DMS79 treated with DMSO at 0.1 percent for 48 hours (cell line): ENCODE data around the gene ECHDC3.
A peak's percentile ranks its signal among the peaks of the same experiment; 100 is the strongest.
"Not testable (repeated sequence)": the region's sequence is repeated elsewhere in the genome, so short reads cannot be mapped to it uniquely, and the experiment has no call there.

Source experiments
- DNase-seq: peaks from one replicate; lab custom pipeline; 2025; lab: John Stamatoyannopoulos, UW

Gene ECHDC3

DNA sequence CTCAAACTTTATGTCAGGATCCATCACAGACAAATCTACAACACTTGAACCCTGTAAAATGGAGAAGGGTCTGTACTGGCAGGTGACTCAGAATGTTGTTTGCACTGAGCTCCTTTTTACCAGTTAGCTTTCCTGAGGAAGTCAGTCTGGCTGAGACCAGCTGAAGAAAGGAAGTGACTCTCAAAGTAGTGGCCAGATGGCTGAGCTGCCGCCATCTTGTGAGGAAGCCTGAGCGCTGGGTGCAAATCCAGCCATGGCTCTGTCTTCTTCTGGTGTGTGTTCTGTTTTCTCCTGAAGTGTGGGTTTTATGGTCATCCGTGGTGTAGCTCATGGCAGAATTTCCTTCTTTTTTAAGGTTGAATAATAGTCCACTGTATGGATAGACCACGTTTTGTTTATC lies 25.5 kb upstream of the ECHDC3 start:
- no peak for DNase-seq

DNA sequence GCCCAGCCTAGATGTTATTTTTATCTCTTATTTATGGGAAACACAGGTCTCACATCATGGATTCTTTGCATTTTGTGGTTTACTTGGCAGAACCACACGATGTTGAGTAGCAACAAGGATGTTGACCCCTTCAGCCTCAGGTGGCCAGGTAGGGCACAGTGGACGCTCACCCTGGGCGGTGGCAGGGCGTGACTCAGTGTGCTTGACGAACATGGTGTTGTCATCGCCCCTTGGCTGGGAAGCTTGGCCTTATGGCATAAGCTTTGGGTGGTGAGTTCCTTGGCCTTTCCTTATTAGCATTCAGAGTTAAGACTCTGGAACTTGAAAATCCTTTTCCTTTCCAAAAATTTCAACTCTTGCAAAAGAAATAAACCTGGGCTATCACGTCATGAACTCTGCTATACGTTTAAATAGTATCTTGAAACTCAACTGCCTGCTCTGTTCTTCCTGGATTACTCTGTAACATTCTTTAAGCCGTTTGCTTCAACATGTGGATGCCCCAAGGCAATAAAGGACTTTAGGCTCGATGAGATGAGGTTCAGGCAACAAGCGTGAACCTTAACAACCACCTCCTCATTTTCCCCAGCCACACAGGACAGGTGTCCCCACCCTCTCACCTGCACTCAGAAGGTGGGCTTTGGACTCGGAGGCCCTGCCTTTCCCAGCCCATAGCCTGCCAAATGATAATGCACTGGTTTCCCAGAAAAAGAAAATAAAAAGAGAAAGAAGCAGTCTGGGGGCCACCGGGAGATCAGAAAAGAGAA lies 22.5 kb upstream of the ECHDC3 start:
- DNase-seq: no peak

DNA sequence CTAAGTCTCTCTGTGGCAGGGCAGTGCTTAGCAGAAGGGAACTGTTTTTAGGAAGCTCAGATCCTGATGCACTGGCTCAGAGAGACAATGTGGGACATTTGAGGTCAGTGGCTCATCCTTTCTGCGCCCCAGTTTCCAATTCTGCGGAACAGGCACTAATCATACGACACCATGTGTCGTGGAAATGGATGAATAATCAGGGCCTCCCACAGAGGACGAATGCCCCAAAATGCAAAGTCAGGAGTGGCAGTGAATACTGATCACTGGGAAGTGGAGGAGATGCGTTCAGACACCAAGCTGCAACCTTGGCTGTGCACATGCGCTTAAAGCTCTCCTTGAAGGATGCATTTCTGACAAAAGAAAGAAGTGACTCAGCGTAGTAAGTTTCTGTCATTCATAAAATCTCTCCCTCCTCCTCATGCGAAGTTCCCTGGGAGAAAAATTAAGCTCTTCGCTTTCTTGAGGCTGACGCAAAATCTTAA lies 21.9 kb upstream of the ECHDC3 start:
- DNase-seq: no peak

DNA sequence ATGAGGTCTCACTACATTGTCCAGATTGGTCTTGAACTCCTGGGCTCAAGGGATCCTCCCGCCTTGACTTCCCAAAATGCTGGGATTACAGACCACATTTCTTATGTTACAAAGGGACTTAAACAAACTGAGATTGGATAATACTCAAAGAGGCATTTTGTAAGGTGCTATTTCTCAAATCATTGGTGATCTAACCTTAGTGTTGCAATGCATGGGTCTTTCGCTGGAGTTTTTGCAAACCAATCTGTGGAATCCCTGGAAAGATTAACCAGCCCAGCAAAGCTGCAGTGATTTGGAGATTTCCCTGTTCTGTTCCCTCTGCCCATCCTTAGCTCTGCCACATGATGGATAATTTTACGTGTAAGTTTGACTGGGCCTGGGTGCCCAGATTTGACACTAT lies 20.4 kb upstream of the ECHDC3 start:
- DNase-seq: no peak

DNA sequence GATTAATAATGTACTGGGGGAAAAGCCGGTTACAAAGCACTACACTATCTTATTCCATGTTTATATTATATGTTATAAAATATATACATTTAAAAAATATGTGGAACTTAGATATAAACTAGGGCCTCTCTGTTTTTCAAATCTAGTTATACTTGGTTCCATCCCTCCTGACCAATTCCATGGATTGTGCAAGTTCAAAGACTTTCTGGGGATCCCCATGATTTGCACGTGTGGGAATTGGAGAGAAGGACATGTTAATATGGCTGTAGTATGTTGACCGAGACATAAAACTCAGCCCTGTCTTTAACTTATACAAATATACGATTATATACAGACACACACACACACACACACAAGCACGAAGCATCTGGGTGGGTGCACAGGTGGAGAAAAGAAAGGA lies 18.8 kb upstream of the ECHDC3 start:
- DNase-seq: no peak

DNA sequence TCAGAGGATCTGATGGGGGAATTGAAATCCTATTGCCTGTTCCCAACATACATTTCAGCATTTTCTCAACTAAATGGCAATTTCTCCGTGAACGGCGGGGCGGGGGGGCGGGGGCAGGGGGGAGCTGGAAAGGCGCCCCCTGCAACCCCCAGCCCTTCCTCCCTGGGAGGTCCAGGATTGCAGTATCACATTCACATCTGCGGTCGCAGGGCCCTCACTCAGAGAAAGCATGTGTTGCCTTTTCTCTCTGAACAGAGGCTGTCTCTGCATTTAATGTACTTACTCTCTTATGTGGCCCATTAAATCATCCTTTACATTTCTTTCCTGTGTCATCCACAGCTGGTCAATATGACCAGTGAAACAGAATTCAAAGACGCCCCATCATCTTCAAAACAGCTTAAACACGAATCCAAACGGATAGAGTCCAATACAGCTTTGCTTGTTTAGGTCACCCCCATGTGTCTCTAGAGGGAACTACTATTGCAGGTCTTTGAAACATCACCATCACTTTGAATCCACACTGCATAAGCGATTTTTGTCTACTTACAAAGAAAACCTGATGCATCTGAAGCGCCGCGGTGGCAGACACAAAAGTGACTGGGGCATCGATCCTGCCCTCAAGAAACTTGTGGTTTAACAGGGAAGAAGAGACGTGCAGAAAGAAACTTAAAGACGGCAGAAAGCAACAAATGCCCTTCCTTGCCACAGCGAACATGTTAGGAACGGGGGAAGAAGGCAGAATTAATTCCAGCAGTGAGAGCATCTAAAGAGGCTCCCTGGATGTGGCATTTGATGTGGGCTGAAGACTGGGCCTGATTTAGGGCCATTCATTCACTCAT lies 17.0 kb upstream of the ECHDC3 start:
- peak; percentile 9 for DNase-seq

DNA sequence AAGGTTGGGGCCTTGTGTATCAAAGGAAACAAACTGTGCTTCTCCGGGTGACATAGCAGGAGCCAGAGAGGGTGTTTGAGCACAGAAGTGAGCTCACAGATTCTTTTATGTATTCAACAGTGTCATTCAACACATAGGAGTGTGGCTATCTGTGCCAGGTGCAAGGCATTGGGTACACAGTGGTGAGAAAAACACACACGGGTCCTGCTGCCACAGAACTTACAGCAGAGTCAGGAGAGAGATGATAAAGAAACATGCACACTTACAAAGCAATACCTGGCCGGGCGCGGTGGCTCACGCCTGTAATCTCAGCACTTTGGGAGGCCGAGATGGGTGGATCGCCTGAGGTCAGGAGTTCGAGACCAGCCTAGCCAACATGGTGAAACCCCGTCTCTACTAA lies 16.3 kb upstream of the ECHDC3 start:
- DNase-seq: no peak

DNA sequence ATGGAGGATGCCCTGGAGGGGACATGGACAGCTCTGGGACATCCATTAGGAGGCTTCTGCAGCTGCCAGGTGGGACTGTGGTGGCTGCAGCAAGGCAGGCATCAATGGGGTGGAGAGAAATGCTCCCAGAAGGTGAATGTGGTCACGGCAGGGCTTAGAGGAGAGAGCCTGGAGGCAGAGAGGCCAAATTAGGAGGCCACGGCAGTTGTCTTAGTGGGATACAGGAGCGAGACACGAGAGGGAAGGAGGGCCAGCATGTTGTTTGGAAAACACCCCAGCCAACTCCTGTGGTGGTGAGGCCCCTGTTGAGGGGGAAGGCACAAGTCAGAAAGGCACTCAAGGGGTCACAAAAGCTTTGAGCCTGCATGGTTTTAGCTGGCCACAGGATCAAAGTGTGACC lies 14.6 kb upstream of the ECHDC3 start:
- DNase-seq: no peak

DNA sequence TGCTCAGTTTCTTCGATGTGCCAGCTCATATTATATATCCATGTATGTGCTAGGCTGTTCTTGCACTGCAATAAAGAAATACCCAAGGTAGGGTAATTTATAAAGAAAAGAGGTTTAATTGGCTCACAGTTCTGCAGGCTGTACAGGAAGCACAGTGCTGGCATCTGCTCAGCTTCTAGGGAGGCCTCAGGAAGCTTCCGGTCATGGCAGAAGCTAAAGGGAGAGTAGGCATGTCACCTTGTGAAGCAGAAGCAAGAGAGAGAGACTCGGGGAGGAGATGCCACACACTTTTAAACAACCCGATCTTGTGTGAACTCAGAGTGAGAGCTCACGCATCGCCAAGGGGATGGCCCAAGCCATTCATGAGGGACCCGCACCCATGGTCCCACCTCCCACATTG lies 13.8 kb upstream of the ECHDC3 start:
- no peak for DNase-seq

DNA sequence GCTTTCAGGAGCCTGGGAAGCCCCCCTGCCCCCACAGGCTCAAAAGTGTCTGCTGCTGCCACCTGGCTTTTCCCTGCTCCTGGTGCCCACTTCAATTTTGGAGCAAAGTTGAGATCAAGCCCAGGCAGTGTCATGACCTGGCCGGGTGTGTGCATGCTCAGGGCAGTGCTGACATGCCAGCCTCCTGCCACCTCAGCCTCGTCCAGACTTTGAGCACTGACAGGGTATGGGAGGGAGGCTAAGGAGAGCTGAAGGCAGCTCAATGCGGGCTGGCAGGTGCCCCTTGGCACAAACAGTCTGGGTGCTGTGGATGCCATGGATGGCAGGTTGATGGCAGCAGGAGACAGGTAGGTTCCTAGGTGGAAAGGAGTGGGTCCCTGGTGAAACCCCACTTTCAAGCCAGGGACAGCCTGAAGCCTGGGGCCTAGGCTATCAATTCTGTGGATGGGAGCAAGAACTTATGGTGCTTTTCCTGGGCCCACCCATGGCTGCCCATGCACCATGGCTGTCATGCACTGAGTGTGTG lies 12.3 kb upstream of the ECHDC3 start:
- DNase-seq: no peak

DNA sequence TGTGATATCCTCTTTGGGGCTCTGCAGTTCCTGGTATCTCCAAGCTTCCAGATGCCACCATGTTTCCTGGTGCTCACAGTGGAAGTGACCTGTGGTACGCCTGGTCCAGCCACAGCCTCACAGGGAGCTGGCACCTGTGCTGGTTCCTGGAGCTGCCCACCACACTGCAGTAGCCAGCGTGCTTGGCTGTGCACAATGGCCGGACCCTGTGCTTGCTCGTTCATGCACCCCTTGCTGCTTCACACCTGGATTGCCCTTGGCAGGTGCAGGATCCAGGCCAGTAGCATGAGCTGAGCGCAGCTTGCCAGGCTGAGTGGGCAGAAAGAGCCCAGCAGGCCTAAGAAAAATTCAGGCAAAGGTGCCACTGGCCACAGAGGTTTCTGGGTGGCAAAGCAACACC lies 11.4 kb upstream of the ECHDC3 start:
- no peak for DNase-seq

DNA sequence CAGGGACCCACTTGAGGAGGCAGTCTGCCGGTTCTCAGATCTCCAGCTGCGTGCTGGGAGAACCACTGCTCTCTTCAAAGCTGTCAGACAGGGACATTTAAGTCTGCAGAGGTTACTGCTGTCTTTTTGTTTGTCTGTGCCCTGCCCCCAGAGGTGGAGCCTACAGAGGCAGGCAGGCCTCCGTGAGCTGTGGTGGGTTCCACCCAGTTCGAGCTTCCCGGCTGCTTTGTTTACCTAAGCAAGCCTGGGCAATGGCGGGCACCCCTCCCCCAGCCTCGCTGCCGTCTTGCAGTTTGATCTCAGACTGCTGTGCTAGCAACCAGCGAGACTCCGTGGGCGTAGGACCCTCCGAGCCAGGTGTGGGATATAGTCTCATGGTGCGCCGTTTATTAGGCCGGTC lies 5.4 kb upstream of the ECHDC3 start:
- DNase-seq: not testable (repeated sequence)

DNA sequence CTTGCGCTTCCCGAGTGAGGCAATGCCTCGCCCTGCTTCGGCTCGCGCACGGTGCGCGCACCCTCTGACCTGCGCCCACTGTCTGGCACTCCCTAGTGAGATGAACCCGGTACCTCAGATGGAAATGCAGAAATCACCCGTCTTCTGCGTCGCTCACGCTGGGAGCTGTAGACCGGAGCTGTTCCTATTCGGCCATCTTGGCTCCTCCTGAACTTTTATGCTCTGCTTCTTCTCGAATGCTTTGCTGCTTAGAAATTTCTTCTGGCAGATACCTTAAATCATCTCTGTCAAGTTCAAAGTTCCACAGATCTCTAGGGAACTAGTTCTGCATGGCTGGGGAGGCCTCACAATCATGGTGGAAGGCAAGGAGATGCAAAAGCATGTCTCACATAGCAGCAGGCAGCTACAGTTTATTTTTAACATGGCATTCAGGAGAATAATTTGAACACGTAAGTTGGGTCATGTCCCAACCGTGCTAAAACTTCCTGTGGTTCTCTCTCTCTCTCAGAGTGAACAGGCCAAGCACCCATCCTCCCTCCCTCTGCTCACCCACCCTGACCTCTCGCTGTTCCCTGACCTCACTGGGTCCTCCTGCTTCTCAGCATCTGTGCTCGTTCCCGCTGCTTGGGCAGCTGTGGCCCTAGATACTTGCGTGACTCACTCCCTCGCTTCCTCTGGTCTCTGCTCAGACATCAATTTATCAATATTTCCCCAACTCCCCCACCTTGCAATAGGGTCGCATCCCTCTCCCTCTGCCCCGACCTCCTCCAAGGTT lies 4.7 kb upstream of the ECHDC3 start:
- not testable (repeated sequence) for DNase-seq

DNA sequence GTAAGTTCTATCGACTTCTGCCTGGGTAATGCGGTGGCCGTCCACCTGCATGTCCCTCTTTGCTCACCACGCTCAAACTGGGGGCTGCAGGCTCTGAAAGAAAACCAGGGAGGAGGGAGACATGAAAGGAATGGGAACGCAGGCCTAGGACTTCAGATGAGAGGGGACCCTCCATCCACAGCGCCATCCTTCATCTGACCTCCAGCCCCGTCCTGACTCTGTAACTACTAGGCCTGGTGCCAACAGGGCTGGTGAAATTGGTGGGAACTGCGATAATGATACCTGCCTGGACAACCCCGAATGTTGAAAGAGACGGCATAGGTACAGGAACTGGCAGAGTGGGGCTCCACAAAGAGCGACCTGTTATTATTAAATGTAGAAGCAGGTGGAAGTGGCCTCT lies 1.3 kb upstream of the ECHDC3 start:
- DNase-seq: no peak

DNA sequence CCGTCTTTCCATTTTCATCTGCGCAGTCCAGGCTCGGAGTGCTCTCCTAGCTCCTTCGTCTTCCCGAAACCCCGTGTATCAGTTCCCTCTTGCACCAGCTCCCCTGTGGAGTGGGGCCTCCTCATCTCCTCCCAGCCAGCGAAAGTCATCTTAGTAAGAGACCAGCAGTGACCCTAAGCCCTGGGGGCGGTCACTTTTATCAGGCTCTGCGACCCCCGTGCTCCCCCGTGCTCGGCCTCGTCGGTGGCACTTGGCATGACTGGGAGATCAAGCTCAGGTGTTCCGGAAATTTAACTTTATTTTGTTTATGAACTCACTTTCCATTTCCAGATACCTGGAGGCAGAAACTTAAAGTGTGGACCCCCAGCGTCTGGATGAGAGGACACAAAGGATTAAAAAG lies 574 bp upstream of the ECHDC3 start:
- no peak for DNase-seq

DNA sequence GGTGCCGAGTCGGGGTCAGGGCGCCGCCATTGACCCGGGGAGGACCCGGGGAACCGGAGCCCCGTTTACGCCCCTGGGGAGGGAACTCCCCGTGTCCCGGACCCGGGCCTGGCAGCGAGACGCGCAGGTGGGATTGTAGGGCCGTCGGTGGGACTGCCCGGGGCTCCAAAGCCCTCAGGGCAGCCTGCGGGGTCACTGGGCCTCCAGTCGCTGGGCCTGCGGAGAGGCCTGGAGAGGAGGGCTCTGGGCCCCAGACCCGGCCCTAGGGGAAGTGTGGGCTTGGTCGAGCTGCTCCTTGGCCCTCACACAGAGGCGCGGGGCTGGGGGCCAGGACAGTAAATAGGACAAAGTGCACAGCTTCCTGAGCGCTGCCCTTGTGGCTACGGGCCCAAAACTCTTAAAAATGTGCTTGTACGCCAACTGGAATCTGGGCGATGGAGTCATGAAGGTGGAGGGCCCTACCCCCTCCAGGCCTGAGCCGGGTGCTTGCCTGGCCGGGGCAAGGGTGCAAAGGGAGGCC lies 657 bp downstream of the ECHDC3 start:
- DNase-seq: no peak

DNA sequence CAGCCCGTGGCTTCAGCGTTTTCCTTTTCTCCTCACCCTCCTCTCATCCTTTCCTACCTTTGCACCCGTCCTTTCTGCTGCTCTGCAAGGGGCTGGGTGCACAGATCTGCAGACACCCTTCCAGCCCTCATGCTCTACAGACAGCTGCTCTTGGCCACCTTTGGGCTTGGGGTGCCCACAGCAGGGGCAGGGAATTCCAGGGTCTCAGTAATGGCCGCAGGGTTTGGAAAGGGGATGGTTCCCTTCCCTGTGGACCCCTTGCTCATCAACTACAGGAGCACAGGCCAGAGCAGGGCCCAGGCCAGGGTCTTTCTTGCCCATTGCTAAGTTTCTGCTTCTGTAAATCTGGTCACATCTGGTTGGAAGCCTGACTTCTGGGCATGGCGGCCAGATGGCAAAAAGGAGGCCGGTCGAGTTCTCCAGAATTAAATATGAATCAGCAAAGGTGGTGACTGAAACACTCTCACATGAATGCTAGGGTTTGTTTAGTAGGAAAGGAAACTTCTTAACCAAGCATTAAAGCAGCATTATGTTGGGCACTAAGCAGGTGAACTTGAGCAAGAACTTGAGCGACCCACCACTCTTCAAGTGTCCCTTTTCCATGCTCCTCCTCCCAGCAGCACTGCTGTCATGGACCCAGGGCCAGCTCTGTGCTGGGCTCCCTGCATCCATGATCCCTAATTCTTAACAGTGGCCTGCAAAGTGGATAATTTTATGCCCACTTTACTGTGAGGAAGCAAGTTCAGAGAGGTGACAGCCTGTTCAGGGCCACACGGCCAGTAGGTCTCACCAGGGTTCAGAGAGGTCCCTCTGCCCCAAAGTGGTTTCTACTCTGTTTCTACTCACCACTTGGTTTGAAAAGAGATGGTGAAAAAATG lies 1.5 kb downstream of the ECHDC3 start:
- DNase-seq: no peak

DNA sequence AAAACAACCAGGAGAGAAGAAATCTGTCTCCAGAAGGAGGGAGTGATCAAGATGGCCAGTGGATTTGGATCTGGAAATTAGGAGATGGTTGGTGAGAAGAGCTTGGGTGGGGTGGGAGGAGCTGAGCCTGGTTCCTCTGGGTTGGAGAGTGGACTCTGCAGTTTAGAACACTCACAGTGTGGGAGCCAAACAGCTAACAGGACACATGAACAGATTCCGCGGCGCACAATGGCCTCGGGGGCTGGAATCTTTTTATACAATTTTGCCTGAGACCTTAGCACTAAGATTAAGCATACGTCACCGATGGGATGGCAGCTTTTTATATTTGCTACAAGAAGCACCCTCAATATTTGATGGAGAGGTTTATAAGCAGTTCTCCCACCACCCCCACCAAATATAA lies 2.9 kb downstream of the ECHDC3 start:
- no peak for DNase-seq

DNA sequence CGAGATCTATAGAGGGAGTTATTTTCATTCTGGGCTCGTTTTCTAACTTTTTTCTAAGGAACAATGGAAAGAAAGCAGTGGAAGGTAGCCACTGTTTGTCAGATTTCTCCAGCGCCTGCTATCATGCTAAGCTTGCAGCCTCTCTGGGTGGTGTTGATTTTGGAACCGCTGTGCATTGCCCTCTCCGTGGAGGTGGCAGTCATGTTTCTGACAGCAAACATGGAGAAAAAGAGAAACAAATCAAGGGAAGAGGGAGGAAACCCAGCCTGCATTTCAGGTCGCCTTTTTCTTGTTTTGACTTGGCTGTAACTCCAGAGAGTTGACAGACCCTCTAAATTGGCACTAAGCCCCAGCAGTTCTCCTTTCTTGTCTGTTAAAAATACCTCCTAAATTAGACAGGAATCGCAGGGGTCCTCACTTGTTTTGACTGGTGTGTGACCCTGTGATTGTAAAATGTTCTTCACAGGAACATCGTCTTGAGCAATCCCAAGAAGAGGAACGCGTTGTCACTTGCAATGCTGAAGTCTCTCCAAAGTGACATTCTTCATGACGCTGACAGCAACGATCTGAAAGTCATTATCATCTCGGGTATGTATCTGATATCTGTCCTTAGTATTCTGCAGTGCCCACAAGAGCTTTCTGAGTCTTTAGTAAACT lies 4.8 kb downstream of the ECHDC3 start:
- DNase-seq: no peak

DNA sequence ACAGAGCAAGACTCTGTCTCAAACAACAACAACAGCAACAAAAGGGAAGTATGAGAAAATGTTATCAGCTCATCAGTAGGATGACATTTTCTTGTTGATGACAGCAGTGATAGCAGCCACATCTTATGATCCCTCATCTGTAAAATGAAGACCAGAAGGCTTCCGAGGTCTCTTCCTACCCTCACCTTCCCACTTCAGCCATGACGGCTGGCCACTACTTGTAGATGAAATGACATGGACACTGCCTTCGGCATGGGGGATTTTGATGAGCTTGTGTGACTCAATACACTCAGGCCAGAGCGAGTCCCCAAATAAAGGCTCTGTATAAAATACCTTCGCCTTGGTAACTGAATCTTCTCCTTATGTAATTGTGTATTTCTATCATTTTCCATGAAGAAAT lies 6.7 kb downstream of the ECHDC3 start:
- DNase-seq: no peak

DNA sequence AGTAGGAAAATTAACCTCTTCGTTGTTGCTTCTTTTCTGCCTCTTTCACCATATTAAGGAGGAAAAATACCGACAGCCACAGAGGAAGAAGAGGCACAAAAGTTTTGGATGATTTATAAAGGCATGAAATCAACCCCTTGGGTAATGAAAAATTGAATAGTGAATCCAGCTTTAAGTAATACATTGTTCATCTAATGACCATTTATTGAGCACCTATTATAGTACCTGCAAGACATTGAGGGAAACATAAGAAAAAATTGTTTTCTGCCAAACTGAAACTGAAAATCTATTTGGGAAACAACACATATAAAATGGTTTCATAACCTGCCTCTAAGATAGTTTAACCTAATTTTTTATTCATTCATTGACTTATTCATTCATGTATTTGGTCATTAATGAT lies 8.2 kb downstream of the ECHDC3 start:
- DNase-seq: no peak
